ENCODE results near the gene SULT1A2.
"Not testable (repeated sequence)": the region's sequence is repeated elsewhere in the genome, so short reads cannot be mapped to it uniquely, and the experiment has no call there.

Gene SULT1A2

DNA sequence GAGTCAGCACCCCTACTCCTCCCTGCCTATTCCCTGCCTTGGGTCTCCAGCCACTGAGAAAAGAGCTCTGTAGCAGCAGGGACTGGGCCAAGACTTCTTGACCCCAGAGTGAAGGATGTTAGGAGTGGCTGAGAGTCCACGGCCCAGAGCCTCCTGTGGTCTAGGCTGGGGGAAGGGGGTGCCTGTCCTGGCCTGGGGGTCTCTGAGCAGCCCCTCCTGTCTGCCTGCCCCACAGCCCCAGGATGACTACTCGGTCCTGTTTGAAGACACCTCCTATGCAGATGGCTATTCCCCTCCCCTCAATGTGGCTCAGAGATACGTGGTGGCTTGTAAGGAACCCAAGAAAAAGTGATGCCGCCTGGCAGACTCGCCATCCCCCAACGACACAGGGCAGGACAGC is 5.5 kb downstream of the SULT1A2 start:
- DNase-seq (ENCODE audit: low read depth): no peak

DNA sequence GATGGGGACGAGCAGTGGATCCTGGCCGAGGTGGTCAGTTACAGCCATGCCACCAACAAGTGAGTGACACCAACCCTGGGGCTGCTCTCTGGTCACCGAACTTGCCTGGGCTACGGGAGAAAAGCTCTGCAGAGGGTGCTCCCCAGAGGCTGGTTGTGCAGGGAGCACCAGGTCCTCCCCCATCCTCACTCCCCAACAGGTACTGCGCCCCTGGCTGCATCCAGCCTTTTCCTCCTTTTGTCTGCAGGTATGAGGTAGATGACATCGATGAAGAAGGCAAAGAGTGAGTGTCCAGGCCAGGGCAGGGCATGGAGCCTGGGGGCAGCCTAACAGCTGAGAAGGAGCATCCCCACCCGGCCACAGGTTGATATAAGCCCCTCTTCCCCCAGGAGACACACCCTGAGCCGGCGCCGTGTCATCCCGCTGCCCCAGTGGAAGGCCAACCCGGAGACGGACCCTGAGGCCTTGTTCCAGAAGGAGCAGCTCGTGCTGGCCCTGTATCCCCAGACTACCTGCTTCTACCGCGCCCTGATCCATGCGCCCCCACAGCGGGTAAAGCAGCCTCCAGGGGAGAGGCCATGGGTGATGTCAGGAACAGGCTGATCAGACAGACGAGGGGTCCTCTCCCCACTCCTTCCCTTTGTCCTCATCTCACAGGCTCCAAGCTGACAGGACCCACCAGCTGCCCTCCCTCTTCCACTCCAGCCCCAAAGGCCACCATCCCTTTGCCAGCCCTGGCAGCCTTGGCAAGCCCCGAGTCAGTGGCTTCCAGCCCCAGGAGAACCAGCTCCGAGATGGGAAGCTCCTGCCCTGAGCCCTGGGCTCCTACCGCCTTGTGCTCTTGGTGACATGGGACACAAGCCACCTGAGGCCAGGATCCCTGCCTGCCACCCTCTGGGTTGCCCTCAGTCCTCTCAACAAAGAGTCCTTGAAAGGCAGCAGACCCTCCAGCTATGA is 6.2 kb downstream of the SULT1A2 start:
- DNase-seq (ENCODE audit: low read depth): no peak

DNA sequence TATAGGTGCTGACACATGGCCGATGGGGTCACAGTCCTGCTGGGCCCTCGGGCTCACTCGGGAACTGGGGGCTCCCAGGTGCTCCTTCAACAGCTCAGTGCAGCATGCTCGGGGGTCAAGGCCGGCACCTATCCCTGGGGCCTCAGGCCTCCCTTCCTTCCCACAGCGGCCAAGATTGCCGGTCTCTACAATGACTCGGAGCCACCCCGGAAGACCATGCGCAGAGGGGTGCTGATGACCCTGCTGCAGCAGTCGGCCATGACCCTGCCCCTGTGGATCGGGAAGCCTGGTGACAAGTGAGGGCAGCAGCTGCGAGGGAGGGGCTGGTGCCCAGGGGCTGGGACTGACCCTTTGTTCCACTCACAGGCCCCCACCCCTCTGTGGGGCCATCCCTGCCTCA is 6.9 kb downstream of the SULT1A2 start:
- DNase-seq (ENCODE audit: low read depth): no peak

DNA sequence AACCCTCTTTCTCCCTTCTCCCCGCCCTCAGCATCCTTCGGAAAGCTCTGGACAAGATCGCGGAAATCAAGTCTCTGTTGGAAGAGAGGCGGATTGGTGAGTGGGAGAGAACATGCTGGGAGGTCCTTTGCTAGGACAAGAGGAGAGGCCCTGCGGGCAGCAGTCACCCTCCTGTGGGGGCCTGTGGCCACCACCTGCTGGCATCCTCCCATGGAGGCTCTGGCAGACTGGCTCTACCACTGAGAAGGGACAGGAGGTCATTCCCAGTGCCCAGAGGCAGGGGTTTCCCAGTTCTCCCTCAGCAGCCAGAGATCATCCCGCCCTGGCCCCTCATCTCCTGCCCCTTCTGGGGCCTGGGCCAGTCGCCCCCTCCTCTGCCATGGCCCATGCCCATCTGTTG is 7.8 kb downstream of the SULT1A2 start:
- no peak for DNase-seq (ENCODE audit: low read depth)

DNA sequence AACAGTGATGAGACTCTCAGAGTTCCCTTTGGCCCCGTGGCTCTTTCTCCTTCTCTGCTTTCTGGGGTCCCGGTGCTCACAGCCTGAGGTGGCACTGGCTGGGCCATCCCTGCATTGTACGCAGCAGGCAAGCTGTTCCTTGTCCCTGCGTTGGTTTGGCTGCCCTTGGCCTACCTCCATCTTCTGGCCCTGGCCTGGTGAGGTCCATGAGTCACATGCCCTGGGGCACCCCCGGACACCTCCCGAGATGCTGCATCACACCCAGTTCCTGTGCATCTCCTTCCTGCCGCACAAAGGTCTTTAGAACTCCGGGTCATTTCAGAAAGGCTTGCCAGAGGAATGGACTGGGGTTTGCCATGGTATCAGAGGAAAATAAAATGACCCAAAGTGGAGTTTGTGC is 9.5 kb downstream of the SULT1A2 start:
- peak; percentile 76 for DNase-seq (ENCODE audit: low read depth)

DNA sequence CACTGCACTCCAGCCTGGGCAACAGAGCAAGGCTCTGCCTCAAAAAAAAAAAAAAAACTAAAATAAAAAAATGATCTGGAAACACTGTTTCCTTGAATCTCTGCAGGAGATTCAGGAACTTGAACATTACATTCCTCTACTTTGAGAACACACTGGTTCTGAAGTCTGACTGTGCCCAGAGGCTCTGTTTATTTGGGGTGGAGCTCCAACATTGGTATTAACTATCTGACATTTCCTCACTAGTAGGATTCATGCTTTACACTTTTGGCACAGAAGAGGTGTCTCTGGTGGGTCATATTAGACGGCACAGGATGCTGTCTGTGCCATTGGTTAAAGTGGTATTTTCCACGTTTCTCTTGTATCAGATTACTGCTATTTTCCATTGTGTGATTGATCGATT is 10.4 kb downstream of the SULT1A2 start:
- peak; percentile 45 for DNase-seq (ENCODE audit: low read depth)

DNA sequence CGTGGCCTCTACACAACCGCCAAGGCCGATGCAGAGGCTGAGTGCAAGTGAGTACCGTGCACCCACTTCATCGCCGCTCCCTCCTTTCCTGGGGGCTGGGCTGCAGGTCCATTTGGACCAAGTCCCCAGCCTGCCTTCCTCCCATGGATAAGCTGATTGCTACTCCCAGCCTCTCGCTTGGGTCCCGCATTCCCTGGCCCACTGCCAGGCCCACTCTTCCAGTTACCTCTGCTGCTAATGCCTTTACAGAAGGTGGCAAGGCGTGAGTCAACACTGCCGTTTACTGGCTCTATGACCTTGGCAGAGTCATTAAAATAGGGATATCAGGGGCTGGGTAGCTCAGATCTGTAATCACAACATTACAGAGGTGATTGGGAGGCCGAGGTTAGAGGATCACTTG is 11.2 kb downstream of the SULT1A2 start:
- no peak for DNase-seq (ENCODE audit: low read depth)

DNA sequence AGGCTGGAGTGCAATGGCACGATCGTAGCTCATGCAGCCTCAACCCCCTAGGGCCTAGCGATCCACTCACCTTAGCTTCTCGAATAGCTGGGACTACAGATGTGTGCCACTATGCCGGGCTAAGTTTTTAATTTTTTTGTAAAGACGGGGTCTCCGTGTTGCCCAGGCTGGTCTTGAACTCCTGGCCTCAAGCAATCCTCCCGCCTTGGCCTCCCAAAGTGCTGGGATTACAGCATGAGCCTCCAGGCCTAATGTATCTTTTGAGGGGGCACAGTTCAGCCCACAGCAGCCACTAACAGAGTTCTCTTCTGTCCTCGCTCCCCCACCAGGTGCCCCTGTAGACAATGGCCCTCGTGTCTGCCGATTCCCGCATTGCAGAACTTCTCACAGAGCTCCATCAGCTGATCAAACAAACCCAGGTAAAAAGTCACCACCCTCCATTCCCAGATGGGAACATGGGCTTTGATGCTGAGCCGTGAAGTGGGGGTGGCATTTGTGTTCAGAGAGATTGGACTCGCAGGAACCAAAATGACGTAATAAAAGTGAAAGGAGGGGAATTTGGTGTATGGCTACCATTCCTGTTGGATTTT is 16.0 kb downstream of the SULT1A2 start:
- no peak for DNase-seq (ENCODE audit: low read depth)

DNA sequence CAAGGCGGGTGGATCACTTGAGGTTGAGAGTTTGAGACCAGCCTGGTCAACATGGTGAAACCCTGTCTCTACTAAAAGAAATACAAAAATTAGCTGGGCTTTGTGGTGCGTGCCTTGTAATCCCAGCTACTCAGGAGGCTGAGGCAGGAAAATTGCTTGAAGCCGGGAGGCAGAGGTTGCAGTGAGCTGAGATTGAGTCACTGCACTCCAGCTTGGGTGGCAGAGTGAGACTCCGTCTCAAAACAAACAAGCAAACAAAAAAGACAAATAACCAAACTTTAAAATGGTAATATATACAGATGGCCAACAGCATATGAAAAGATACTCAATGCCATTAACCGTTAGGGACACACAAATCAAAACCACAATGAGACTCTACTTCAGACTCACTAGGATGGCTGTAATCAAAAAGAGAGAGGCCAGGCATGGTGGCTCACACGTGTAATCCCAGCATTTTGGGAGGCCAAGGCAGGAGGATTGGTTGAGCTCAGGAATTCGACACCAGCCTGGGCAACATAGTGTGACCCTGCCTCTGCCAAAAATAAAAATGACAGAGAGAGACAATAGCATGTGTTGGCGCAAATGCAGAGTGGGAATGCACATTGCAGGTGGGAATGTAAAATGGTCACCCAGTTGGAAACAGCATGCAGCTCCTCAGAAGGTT is 21.3 kb downstream of the SULT1A2 start:
- DNase-seq (ENCODE audit: low read depth): no peak

DNA sequence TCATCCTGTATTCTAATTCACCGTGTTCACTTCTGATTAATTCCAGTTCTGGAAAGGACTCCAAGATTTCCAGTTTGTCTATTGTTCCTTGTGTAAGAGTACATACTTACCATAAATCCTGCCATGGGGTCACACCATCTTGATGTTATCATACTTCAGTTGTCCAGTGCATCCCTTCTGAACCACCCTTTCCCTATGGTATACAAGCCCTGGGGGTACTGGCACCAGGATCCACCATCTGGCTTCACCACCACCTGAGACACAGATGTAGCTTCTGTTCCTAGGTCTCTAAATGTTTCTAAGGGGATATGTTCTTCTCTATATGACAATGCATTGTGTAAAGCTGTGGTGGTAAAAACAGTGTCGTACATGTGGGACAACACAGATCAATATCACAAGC is 21.9 kb downstream of the SULT1A2 start:
- no peak for DNase-seq (ENCODE audit: low read depth)

DNA sequence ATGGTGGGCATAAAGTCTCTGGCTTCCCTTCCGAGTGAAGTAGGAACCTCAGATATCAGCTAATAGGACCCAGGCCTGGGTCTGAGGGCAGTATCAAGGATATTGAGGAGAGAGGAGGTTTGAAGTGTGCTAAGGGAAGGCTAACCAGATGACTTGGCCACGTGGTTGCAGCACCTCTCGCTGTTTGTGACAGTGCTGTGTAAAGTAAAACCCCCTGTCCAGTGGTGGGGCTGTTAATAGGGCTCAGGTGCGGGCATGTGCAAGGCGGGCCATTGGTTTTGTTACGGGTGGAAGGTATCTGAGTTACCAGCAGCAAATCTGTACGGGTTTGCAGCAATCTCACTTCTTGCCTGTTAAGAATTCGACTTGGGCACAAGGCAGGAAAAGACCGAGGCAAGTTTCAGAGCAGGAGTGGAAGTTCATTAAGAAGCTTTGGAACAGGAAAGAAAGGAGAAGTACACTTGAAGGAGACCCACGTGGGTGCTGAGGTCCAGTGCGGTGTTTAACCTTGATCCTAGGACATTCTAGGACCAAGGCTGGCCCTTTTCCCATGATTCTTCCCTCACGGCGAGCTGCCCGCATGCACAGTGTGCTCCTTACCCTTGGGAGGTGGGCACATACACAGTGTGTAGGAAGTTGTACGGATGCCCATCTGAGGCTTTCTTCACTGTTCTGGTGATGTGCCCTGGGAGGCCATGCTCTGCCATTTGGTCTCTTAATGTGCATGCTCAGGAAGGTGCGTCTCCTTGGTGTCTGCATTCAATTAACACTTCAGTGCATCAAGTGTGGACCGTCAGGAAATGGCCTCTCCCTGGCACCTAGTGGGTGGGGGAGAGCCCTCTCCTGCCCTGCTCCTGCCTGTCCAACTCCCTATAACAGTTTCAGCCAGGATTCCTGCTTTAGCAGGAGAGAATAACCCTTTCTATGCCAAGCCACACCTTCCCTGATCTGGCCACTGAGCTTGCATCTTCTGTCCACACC is 22.8 kb downstream of the SULT1A2 start:
- no peak for DNase-seq (ENCODE audit: low read depth)

DNA sequence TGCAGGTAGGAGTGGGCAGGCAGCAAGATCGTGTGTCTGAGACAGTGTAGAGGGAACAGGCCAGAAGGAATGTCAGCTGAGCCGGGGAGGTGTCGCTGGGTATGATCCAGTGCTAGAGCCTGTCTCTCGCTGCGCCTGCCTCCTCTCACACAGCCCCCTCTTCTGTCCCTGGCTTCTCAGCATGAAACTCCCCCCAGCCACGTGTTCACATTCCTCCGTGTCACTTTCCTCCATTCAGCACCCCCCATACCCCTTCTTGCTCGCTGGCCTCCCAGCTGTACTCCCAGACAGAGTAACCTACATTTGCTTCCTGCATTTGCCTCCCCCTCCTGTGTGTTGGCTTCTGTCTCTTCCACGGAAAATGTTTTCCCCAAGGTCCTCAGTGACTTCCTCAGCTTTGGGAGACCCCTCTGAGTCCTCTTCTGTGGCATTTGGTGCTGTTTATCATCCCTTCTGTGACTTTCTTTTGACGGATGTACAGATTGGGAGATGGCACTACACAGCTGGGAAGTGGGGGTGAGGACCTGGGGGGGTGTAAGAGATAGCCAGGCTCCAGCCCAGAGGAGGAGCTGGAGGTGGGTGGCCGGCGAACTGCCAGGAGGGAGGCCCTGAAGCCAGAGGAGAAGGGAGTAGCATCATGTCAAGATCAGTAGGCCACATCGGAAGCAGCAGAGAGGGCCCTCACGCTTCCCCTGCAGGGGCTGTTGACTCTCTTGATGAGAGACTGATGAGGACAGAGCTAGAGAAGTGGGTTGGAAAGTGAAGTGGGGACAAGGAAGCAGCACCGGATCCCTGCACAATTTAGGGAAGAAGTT is 23.9 kb downstream of the SULT1A2 start:
- DNase-seq (ENCODE audit: low read depth): peak; percentile 13

DNA sequence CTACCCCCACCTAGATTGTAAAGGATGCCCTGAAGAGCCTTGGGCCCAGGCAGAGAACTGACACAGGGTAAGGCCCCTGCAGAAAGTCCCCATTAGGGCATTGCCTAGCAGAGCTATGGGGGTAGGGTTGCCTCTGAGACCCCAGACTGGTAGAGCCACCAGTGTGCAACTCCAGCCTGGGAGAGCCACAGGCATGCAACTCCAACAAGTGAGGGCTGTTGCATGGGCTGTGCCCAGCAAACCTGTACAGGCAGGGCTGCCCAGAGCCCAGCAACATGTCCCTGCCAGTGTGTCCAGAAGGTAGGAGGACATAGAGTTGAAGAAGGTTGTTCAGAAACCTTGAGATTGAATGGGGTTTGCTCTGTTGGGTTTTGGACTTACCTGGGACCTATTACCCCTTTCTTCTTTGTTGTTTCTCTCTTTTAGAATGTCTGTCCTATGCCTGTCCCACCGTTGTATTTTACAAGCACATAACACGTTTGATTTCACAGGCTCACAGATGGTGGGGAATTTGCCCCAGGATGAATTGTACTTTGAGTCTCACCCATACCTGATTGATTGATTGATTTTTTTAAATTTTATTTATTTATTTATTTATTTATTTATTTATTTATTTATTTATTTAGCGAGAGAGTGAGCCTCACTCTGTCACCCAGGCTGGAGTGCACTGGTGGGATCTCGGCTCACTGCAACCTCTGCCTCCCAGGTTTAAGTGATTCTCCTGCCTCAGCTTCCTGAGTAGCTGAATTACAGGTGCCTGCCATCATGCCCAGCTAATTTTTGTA is 26.7 kb downstream of the SULT1A2 start:
- no peak for DNase-seq (ENCODE audit: low read depth)

DNA sequence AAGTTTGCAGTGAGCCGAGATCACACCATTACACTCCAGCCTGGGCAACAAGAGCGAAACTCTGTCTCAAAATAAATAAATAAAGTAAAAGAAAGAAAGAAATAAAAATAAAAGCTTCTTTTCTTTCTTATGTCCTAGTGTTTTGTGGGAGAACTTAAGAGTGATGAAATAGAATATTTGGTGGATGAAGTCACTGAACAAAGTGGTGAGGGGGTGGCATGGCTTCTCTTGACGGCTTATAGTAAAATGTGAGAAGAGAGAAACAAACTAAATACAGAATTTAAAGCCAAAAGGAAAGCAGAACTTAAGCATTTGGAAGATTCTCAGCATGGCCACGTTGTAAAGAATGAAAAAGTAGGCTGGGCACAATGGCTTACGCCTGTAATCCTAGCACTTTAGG is 27.8 kb downstream of the SULT1A2 start:
- peak; percentile 62 for DNase-seq (ENCODE audit: low read depth)

DNA sequence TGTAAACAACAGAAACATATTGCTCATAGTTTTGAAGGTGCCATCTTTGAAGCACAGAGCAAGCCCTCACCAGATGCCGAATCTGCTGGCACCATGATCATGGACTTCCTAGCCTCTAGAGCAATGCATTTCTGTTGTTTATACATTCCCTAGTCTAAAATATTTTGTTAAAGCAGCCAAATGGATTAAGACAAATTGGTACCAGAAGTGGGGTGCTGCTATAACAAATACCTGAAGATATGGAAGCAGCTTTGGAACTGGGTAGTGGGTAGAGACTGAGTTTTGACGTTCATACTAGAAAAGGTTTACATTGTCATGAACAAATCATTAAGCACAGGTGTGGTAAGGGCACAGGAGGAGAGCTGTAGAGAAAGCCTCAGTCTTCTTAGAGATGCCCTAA is 29.6 kb downstream of the SULT1A2 start:
- no peak for DNase-seq (ENCODE audit: low read depth)

DNA sequence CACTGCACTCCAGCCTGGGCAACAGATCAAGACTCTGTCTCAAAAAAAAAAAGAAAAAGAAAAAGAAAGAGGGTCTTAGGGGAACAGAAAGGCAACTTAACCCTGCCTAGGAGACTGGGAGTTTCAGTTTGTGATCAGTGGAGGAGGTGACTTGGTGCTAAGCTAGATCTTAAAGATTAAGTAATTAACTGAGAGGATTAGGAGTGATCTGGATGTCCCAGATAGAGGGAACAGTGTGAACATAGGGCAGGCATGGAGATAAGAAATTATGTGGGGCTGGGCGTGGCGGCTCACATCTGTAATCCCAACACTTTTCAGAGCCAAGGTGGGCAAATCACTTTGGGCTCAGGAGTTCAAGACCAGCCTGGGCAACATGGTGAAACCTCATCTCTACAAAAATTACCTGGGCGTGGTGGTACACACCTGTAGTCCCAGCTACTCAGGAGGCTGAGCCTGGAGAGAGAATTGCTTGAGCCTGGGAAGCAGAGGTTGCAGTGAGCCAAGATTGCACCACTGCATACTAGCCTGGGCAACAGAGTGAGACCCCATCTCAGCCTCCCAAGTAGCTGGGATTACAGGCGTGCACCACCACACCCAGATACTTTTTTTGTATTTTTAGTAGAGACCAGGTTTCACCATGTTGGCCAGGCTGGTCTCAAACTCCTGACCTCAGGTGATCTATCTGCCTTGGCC is 30.5 kb downstream of the SULT1A2 start:
- DNase-seq (ENCODE audit: low read depth): not testable (repeated sequence)

DNA sequence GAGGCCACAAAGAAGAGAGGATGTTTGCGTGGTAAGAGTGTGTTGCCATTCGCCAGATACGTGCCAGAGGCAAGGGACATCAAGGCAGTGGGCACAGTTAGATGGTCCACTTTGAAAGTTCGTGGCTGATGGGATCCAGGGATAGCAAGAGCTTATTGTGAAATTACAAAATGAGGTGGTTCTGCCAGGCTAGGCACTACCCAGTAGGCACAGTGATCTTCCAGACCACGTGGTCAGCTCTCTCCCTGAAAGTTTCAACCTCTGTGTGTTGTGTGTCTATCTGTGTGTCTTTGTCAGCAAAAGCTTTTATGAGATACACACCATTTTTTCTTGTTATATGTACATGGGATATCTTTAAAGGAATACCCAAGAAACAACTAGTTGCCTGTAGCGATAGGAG is 33.6 kb downstream of the SULT1A2 start:
- DNase-seq (ENCODE audit: low read depth): no peak

DNA sequence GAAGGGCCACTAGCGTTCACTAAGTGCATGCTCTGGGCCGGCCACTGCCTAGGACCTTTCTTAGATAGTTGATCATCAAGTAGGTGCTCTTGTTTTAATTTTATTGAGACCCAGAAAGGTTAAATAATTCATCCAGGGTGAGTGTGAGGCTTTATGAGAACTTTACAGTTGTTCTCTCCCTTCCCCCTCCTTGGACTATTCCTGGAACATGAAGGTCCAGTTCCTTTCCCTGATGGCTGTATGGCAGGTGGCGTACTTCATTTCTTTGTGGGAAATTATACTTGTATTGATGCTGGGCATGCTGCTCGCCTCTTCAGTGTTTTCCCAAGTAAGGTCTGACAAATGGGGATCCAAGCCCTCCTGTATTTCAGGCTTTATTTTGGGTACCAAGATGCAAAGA is 34.7 kb downstream of the SULT1A2 start:
- no peak for DNase-seq (ENCODE audit: low read depth)

DNA sequence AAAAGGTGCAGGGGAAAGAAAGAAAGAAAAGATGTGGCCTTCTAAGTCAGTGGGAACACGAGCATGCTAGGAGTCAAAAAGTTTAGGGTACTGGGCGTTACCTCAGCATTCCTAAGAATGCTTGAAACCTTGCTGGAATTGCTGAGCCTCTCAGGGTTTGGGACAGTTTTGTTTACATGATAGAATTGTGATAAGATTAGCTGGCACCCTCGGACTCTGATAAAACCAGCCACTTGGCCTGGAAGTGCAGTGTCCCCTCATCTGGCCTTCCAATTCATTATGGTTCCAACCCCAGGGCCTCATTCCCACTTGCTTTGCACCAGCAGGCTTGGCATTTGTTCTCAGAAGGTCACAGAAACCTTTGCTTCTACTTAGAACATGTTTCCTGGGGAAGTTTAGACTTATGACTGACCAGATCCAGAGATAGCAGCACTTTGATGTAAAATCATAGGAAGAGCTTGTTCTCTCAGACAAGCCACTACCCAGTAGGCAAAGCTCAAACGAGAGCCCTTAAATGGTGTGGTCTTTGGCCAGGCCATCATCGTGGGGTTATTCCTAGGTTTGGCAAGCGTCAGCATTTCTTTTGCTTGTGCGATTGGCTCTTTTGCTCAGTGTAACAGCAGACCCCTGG is 35.2 kb downstream of the SULT1A2 start:
- DNase-seq (ENCODE audit: low read depth): peak; percentile 13

Measured in EH (cell line).